ENCODE data around the gene MACROD1. TPM values are rescaled to one million over a fixed set of nuclear protein-coding genes. Genes with fewer than 3 reads are reported as not detected.

MACROD1 gene
- total RNA-seq, 1 donor from 2014 or later, result 20.6 TPM

DNA sequence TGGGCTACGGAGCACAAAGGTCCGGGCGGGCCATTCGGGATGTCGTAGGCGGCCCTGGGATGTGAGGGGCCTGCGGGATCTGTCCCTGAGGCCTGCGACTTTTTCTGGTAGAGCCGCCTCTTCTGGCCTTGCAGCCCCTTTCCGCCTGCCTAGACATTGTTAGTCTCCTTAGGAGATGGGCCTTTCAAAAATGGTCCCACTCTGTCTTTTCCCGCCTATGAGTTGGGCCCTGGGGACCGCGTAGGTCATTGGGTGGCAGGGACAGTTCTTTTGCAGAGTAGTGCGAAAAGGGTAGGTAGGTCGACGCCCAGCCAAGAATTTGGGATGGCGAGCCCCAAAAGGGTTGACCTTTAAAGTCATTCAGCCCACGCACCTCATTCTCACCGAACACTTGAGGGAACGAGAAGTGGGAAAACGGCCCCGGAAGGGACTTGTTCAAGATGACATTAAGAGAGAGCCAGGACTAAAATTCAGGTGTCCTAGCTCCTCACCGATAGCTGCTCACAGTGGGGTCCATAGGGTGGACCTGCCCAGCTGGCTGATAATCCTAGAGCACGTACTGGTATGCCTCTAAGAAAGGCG, 178.9 kb downstream of the MACROD1 start:
- no peak for DNase-seq (ENCODE audit: low spot score)
- Mint-ChIP-seq H3K9me3 (ENCODE audit: low read depth) (no peaks in the 10 kb centered on the region), H3K4me3 (ENCODE audit: unreplicated experiment) (peak overlapping the region; percentile 68), H3K27me3 (ENCODE audit: low read depth) (no peaks in the 10 kb centered on the region), H3K36me3 (ENCODE audit: low read depth) (peaks cover 7% of the 10 kb centered on the region), H3K27ac (ENCODE audit: unreplicated experiment) (no peak overlapping the region), H3K4me1 (ENCODE audit: low read depth) (peaks cover 25% of the 10 kb centered on the region)
- TF ChIP-seq, protein P1, sequence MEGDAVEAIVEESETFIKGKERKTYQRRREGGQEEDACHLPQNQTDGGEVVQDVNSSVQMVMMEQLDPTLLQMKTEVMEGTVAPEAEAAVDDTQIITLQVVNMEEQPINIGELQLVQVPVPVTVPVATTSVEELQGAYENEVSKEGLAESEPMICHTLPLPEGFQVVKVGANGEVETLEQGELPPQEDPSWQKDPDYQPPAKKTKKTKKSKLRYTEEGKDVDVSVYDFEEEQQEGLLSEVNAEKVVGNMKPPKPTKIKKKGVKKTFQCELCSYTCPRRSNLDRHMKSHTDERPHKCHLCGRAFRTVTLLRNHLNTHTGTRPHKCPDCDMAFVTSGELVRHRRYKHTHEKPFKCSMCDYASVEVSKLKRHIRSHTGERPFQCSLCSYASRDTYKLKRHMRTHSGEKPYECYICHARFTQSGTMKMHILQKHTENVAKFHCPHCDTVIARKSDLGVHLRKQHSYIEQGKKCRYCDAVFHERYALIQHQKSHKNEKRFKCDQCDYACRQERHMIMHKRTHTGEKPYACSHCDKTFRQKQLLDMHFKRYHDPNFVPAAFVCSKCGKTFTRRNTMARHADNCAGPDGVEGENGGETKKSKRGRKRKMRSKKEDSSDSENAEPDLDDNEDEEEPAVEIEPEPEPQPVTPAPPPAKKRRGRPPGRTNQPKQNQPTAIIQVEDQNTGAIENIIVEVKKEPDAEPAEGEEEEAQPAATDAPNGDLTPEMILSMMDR (IDR thresholded peaks at IDR 0.05), result no peak

DNA sequence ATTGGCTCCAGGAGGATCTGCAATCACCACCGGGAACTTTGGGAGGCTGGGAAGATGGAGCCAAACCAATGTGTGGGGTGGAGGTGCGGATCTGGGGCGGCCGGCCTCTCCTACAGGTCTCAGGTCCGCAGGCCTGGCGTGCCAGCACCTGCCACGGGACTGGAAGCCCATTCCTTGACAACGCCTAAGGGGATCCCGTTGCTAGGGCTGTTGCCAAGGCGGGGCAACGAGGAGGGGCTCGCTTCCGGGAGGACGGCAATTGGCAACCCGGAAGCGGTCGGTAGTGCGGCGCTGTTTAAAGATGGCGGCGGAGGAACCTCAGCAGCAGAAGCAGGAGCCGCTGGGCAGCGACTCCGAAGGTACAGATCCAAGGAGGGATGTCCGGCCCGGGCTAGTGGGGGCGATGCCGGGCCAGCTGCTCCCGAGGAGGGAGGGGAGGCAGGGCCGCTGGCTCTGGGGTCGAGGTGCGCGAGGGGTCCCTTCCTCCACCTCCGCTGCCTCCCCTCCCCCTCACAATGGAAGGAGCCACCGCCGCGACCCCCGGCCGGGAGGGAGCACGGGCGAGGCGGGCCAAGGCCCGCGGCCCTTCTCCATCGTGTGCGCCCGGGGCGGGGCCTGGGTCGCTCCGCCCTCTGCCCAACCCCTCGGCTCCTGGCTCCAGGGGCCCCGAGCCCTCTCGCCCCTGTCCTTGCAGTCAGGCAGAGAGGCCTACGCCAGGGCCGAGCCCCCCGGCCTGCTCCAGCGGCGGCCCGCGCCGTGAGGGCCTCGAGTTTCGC, 179.6 kb downstream of the MACROD1 start, which contains the start of gene OTUB1:
TSS of gene OTUB1 (plus strand) at position 283 of the 776 bp plus-strand sequence. CDS start at position 302, 19 bp downstream.
- Mint-ChIP-seq H3K36me3 (ENCODE audit: low read depth) (peaks cover 5% of the 10 kb centered on the region), H3K27me3 (ENCODE audit: low read depth) (no peaks in the 10 kb centered on the region), H3K4me3 (ENCODE audit: unreplicated experiment) (peak within 1 kb of the TSS; percentile 89), H3K27ac (ENCODE audit: unreplicated experiment) (peak within 1 kb of the TSS; percentile 98), H3K4me1 (ENCODE audit: low read depth) (peaks cover 25% of the 10 kb centered on the region), H3K9me3 (ENCODE audit: low read depth) (no peaks in the 10 kb centered on the region)
- TF ChIP-seq, protein P1 (IDR thresholded peaks at IDR 0.05), result no peak
- no peak for DNase-seq (ENCODE audit: low spot score)

DNA sequence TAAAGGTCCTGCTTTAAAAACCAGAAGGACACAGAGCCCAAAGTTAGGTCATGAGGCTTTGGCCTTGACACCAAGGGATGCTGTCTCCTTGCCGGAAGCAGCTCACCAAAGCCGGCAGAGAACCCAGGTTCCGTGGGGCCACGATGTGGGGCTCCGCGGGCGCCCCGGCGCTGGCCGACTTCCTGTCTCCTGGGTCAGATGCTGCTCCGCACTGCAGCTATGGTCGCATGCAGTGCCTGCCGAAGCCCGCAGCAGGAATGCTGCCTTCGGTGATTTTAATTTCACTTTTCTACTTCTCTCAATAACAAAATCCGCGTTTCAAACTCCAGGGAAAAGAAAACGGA, 180.1 kb downstream of the MACROD1 start:
- TF ChIP-seq, protein P1 (IDR thresholded peaks at IDR 0.05), result no peak
- no peaks in the 10 kb centered on the region for H3K27me3 Mint-ChIP-seq (ENCODE audit: low read depth)
- peak overlapping the region; percentile 89 for H3K4me3 Mint-ChIP-seq (ENCODE audit: unreplicated experiment)

DNA sequence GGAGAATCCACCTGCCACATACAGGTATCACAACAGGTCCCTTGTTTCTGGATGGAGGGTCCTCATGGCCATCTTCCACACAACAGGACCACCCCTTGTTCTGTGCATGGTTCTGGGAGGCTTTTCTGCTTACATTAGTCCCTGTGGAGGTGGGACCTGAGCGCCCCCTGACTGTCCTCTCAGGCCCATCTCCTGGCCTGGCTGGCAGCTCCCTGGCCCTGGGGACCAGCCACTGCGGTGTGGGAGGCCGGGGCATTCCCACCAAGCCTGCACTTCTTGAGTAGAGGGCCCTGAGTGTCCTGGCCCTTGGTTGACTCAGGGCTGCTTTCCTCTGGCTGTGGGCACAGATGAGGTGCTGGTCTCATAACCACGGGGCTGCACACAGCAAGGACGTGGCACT, 186.5 kb downstream of the MACROD1 start:
- Mint-ChIP-seq H3K27ac (ENCODE audit: unreplicated experiment) (no peak overlapping the region), H3K4me3 (ENCODE audit: unreplicated experiment) (no peak overlapping the region), H3K36me3 (ENCODE audit: low read depth) (peaks cover 4% of the 10 kb centered on the region), H3K27me3 (ENCODE audit: low read depth) (no peaks in the 10 kb centered on the region), H3K9me3 (ENCODE audit: low read depth) (no peaks in the 10 kb centered on the region), H3K4me1 (ENCODE audit: low read depth) (peaks cover 25% of the 10 kb centered on the region)
- no peak for DNase-seq (ENCODE audit: low spot score)
- TF ChIP-seq, protein P1 (IDR thresholded peaks at IDR 0.05), result no peak

More for the DNA sequence above, 180.1 kb downstream of the MACROD1 start:
- peaks cover 25% of the 10 kb centered on the region for H3K4me1 Mint-ChIP-seq (ENCODE audit: low read depth)
- peaks cover 5% of the 10 kb centered on the region for H3K36me3 Mint-ChIP-seq (ENCODE audit: low read depth)
- no peak for DNase-seq (ENCODE audit: low spot score)
- H3K9me3 Mint-ChIP-seq (ENCODE audit: low read depth), result no peaks in the 10 kb centered on the region
- H3K27ac Mint-ChIP-seq (ENCODE audit: unreplicated experiment), result peak overlapping the region; percentile 98

DNA sequence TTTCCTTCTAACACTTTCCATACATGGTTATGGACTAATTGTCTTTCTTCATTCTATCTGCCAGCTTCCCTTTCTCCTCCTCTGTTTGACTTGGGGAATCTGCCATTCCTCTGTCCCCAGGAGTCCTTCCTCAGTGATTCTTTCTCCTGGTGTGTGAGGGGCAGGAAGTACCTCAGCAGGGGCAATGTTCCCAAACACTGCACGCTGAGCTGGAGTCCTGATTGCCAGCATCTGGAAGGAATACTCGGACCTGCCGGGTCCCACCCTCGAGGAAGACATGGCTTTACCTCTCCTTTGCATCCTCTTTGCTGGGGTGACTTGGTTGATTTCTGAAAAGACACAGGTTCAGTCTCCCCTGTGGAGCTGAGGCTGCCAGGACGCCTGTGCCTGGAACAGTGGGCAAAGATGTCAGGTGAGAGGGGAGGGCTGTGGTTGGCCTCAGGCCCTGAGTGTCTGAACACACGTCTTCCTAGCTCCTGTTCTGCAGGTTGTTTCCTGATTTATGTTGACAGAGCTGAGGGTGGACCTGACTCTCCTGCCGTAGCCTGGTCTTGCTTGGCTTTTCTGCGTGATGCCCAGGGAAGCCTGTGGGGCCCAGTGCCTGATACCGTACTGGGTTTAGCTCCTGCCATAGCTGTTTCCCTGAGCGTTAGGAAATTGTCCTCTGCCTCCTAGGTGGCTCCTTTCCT, 187.2 kb downstream of the MACROD1 start:
- H3K9me3 Mint-ChIP-seq (ENCODE audit: low read depth), result no peaks in the 10 kb centered on the region

More for the DNA sequence above, 187.2 kb downstream of the MACROD1 start:
- H3K27ac Mint-ChIP-seq (ENCODE audit: unreplicated experiment), result peak overlapping the region; percentile 23
- no peak for DNase-seq (ENCODE audit: low spot score)
- peaks cover 5% of the 10 kb centered on the region for H3K36me3 Mint-ChIP-seq (ENCODE audit: low read depth)
- peaks cover 29% of the 10 kb centered on the region for H3K4me1 Mint-ChIP-seq (ENCODE audit: low read depth)
- H3K27me3 Mint-ChIP-seq (ENCODE audit: low read depth), result no peaks in the 10 kb centered on the region
- no peak overlapping the region for H3K4me3 Mint-ChIP-seq (ENCODE audit: unreplicated experiment)
- TF ChIP-seq, protein P1 (IDR thresholded peaks at IDR 0.05), result no peak

Data from chondrocyte (in vitro differentiated cells).